ENCODE data around the gene SPOP. TPM values are rescaled to one million over a fixed set of nuclear protein-coding genes. Genes with fewer than 3 reads are reported as not detected.

SPOP gene
- total and polyA plus RNA-seq, 9 donors, result 44.5 to 87.3 (median 75.4) TPM

DNA sequence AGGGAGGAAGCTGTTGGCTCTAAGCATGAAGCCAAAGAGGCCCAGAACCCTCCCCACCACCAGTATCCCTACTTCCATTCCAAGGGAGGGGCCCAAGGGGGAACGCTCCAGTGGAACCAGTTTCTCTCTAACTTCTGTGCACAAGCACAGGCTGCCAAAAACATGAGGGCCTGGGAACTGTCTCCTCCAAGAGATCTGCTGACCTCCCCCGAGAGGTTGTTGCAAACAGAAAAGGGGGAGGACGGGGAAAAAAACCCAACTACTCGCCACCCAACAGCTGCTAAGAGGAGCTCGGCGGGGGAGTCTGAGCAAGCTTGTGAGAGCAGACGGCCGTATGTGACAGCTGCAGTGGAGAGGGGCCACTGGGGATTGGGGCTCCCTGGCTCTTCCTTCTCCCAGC lies 45.5 kb upstream of the SPOP start:
- Histone ChIP-seq H3K27ac (peak overlapping the region in 1 of 2 donors; percentile 71), H3K36me3 (no peaks in the 10 kb centered on the region), H3K9me3 (no peaks in the 10 kb centered on the region), H3K4me1 (ENCODE audit: insufficient read depth) (peaks cover 18% of the 10 kb centered on the region), H3K27me3 (no peaks in the 10 kb centered on the region), H3K4me3 (no peak overlapping the region)
- peak; percentile 79 to 91 (median 86) for DNase-seq
- intact Hi-C loops (cut with DNase I), result loop anchor here in 1 of 4 donors (10.0 kb wide), 1 partner anchor 51 kb away; no protein-coding TSS in a partner anchor
- TF ChIP-seq, protein P1, sequence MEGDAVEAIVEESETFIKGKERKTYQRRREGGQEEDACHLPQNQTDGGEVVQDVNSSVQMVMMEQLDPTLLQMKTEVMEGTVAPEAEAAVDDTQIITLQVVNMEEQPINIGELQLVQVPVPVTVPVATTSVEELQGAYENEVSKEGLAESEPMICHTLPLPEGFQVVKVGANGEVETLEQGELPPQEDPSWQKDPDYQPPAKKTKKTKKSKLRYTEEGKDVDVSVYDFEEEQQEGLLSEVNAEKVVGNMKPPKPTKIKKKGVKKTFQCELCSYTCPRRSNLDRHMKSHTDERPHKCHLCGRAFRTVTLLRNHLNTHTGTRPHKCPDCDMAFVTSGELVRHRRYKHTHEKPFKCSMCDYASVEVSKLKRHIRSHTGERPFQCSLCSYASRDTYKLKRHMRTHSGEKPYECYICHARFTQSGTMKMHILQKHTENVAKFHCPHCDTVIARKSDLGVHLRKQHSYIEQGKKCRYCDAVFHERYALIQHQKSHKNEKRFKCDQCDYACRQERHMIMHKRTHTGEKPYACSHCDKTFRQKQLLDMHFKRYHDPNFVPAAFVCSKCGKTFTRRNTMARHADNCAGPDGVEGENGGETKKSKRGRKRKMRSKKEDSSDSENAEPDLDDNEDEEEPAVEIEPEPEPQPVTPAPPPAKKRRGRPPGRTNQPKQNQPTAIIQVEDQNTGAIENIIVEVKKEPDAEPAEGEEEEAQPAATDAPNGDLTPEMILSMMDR (IDR thresholded peaks at IDR 0.05), result no peak
- TF ChIP-seq EP300 (IDR thresholded peaks at IDR 0.05) (no peak), POLR2A (IDR thresholded peaks at IDR 0.05) (no peak)
- WGBS, 3 donors, result 9 to 11% (median 9%) methylated on average over 8 of the region's 8 CpGs

DNA sequence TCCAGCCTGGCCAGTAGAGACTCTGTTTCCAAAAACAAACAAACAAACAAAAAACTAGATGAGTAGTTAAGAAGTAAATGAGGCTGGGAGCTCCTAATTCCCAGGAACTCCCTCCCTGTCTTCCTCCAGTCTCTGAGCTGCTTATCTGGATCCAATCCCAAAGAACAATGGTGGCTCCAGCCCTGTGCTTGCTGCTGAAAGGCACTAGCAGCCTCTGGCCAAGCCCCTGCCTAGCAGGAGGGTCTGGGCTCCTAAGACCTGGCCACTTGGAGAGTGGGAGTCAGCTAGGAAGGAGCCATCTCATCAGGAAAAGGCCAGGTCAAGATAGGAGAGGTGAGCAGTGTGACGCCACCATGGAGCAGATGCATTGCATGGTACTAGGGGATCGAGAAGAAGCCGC lies 44.2 kb upstream of the SPOP start:
- 91 to 95% (median 95%) methylated on average over 3 of the region's 3 CpGs for WGBS, 3 donors
- H3K27me3 ChIP-seq, result no peaks in the 10 kb centered on the region
- peaks cover 12% of the 10 kb centered on the region for H3K4me1 ChIP-seq (ENCODE audit: insufficient read depth)

GRCh38 chr17:49717371-49717861 lies 39.5 kb upstream of the SPOP start:
- DNase-seq, result no peak
- Histone ChIP-seq H3K4me1 (ENCODE audit: insufficient read depth) (peaks cover under 1% of the 10 kb centered on the region), H3K9me3 (no peaks in the 10 kb centered on the region), H3K27ac (no peak overlapping the region), H3K27me3 (no peaks in the 10 kb centered on the region), H3K4me3 (no peak overlapping the region), H3K36me3 (no peaks in the 10 kb centered on the region)
- no peak for TF ChIP-seq EP300 (IDR thresholded peaks at IDR 0.05)
- TF ChIP-seq, protein P1 (IDR thresholded peaks at IDR 0.05), result no peak
- TF ChIP-seq POLR2A (IDR thresholded peaks at IDR 0.05), result no peak
- intact Hi-C loops (cut with DNase I), result no loop called here
- 84 to 93% (median 84%) methylated on average over 10 of the region's 10 CpGs for WGBS, 3 donors

More for the DNA sequence above, 44.2 kb upstream of the SPOP start:
- Histone ChIP-seq H3K9me3 (no peaks in the 10 kb centered on the region), H3K27ac (peak overlapping the region; percentile 50 to 71), H3K36me3 (no peaks in the 10 kb centered on the region), H3K4me3 (no peak overlapping the region)
- no peak for DNase-seq
- intact Hi-C loops (cut with DNase I), result loop anchor here in 1 of 4 donors (10.0 kb wide), 1 partner anchor 53 kb away; no protein-coding TSS in a partner anchor
- TF ChIP-seq EP300 (IDR thresholded peaks at IDR 0.05) (no peak), POLR2A (IDR thresholded peaks at IDR 0.05) (no peak)
- TF ChIP-seq, protein P1 (IDR thresholded peaks at IDR 0.05), result no peak

DNA sequence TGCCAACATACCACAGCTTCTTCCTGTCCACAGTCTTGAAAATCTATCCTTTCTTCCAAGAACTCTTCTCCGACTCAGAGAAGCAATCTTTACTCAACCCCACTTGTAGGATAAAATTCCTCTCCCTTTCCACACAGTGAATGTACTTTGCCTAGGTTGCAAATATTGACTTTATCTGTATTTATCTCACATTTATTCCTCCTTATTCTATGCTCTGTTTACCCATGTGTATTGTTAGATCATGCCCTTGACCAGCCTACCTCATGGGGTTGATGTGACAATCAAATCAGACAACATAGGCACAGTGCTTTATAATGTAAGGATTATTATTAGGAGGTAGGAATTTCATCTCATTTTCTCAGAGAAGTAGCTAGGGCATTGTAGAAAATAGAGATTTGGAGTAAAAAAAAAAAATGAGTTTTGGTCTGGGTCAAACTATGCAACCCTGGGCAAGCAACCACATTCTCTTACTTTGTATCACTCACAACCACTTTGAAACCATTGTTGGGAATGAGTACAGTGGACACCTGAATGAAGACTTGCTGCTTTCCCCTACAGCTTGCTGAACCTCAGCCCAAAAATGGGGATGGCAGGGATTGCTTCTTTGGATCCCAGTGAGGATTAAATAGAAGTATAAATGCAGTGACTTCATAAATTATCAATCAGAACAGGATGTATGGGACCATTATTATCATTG lies 38.9 kb upstream of the SPOP start:
- H3K4me3 ChIP-seq, result no peak overlapping the region
- no peak for DNase-seq
- no peak overlapping the region for H3K27ac ChIP-seq
- H3K36me3 ChIP-seq, result no peaks in the 10 kb centered on the region
- H3K4me1 ChIP-seq (ENCODE audit: insufficient read depth), result no peaks in the 10 kb centered on the region
- WGBS, 3 donors, result 91 to 96% (median 91%) methylated on average over 1 of the region's 1 CpG
- H3K9me3 ChIP-seq, result no peaks in the 10 kb centered on the region
- no peaks in the 10 kb centered on the region for H3K27me3 ChIP-seq
- no peak for TF ChIP-seq EP300 (IDR thresholded peaks at IDR 0.05)
- TF ChIP-seq, protein P1 (IDR thresholded peaks at IDR 0.05), result no peak
- intact Hi-C loops (cut with DNase I), result no loop called here

Data from ovary (tissue), 9 donors.